ENCODE measurements around the gene RAD51B.

DNA sequence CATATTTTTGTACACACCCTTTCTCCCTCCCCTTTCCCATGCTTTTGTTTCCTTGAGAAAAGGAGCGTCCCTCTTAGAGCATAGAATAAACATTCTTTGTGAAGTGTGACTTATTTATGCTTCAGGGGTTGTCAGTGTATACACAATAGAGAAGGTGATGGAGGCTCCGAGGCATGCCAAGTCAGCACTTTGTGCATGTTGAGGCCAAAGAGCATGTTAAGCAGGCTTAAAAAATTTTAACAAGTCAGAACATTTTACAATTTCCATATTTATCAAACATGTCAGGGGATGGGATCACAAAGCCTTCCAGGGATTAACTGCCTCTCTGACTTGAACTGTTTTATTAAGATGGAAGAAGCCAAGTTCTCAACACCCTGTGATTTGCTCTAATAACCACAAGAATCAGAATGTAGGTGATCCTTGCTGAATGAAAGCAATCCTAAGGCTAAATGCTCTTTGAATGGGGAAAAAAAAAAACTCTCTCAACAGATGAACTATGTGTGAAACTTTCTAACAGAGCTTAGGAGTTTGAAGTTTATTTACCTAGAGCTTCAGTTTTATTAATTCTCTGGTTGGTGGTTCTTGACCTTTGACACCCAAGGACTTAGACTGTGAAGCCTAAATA is 223.1 kb downstream of the RAD51B start:
- TF ChIP-seq YY1 (tag by site-specific recombination; IDR thresholded peaks at IDR 0.05), result no peak
- TF ChIP-seq ZNF366 (tag by site-specific recombination; conservative IDR thresholded peaks at IDR 0.05), result no peak
- TF ChIP-seq ZNF23 (tag by site-specific recombination; IDR thresholded peaks at IDR 0.05; ENCODE audit: borderline replicate concordance), result no peak
- TF ChIP-seq, protein P1, sequence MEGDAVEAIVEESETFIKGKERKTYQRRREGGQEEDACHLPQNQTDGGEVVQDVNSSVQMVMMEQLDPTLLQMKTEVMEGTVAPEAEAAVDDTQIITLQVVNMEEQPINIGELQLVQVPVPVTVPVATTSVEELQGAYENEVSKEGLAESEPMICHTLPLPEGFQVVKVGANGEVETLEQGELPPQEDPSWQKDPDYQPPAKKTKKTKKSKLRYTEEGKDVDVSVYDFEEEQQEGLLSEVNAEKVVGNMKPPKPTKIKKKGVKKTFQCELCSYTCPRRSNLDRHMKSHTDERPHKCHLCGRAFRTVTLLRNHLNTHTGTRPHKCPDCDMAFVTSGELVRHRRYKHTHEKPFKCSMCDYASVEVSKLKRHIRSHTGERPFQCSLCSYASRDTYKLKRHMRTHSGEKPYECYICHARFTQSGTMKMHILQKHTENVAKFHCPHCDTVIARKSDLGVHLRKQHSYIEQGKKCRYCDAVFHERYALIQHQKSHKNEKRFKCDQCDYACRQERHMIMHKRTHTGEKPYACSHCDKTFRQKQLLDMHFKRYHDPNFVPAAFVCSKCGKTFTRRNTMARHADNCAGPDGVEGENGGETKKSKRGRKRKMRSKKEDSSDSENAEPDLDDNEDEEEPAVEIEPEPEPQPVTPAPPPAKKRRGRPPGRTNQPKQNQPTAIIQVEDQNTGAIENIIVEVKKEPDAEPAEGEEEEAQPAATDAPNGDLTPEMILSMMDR (tag by site-specific recombination; IDR thresholded peaks at IDR 0.05), result no peak
- TF ChIP-seq OVOL3 (tag by site-specific recombination; IDR thresholded peaks at IDR 0.05), result no peak
- no peak for TF ChIP-seq ZNF114 (tag by site-specific recombination; IDR thresholded peaks at IDR 0.05)
- TF ChIP-seq ZNF837 (tag by site-specific recombination; IDR thresholded peaks at IDR 0.05), result no peak
- TF ChIP-seq SALL2 (tag by site-specific recombination; IDR thresholded peaks at IDR 0.05; ENCODE audit: borderline replicate concordance), result no peak
- no peak for TF ChIP-seq ZFP3 (tag by site-specific recombination; IDR thresholded peaks at IDR 0.05; ENCODE audit: low read depth)

Measured in HEK293 (cell line).